ENCODE results near the gene VASP.
A peak's percentile ranks its signal among the peaks of the same experiment; 100 is the strongest.
"Not testable (repeated sequence)": the region's sequence is repeated elsewhere in the genome, so short reads cannot be mapped to it uniquely, and the experiment has no call there.

The VASP gene

DNA sequence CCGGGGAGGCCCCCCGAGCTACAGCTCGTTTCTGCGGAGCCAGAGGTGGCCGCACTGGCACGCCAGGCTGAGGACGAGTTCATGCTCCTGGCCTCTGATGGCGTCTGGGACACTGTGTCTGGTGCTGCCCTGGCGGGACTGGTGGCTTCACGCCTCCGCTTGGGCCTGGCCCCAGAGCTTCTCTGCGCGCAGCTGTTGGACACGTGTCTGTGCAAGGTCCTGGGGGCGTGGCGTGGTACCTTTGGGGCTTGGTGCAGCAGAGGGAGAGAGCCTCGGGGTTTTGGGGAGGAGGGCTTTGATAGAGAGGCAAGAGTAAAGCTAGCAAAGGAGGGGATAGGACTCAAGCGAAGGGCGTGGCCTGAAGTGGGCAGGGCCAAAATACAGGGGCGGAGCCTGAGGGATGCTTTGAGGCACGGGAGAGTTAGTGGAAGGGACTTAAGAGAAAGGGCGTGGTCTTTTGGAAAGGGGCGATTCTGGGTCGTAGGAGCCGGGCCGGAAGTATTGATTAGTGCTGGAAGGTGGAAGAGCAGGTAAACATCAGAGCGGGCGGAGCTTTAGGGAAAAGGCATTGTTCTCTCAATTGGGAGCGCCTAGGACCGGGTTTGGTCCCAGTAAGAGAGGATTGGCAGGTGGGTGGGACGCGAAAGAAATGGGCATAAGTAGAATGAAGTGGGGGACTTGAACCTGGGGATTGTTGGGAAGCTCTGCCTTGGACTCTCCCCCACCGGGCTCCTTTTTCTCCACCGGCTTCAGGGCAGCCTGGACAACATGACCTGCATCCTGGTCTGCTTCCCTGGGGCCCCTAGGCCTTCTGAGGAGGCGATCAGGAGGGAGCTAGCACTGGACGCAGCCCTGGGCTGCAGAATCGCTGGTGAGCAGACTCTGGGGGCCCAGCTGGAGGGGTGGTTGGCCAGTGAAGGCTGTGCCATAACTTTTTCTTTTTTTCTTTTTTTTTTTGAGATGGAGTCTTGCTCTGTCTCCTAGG lies 7.8 kb upstream of the VASP start:
- DNase-seq, result peak; percentile 28

DNA sequence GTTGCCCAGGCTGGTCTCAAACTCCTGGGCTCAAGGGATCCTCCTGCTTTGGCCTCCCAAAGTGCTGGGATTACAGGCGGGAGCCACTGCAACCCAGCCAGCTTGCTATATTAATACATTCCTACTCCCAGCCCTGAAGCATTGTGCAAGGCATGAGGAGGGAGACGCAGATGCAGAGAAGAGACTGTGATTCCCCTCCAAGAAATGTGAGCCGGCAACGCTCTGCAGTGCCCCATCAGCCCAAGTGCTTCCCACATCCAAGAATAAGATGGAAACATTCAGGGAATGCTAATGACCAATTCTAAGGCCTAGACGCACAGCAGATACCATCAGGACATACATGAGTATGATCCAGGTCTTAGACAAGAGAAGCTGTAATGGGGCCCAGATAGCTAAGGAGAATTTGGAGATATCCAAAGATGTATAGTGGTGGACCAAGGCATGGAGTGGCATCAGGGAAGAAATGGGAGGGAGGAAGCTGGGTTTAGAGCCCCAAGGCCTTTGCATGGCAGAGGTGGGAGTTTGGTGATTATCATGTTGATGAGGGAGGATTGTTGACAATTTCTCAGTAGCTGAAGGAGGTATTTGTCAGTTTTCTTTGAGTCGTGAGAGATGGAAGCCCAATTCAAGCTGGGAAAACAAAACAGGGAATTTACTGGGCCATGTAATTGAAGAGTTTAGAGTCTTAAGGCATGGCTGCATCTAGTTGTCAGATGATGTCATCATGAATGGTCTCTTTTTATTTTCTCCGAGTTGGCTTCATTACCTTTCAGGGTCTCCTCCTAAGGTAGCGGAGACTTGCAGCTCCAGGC lies 6.2 kb upstream of the VASP start:
- DNase-seq, result no peak

DNA sequence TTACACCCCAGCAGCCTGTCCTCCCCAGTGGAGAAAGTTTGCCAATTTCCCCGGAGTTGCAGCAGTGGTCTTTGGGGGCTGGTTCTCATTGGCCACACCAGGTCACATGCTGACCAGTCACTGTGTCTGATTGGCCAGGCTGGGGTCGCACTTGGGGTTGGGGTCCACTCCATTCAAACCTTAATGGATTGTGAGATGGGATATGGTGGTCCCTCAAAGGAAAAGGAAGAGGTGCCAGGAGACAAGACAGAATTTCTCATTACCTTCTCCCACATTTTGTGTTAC lies 5.6 kb upstream of the VASP start:
- DNase-seq, result no peak

- no peak for DNase-seq
Measured at GRCh38 chr19:45502111-45502510, 5.2 kb upstream of the VASP start.

GRCh38 chr19:45503909-45504308 lies 3.4 kb upstream of the VASP start:
- no peak for DNase-seq

DNA sequence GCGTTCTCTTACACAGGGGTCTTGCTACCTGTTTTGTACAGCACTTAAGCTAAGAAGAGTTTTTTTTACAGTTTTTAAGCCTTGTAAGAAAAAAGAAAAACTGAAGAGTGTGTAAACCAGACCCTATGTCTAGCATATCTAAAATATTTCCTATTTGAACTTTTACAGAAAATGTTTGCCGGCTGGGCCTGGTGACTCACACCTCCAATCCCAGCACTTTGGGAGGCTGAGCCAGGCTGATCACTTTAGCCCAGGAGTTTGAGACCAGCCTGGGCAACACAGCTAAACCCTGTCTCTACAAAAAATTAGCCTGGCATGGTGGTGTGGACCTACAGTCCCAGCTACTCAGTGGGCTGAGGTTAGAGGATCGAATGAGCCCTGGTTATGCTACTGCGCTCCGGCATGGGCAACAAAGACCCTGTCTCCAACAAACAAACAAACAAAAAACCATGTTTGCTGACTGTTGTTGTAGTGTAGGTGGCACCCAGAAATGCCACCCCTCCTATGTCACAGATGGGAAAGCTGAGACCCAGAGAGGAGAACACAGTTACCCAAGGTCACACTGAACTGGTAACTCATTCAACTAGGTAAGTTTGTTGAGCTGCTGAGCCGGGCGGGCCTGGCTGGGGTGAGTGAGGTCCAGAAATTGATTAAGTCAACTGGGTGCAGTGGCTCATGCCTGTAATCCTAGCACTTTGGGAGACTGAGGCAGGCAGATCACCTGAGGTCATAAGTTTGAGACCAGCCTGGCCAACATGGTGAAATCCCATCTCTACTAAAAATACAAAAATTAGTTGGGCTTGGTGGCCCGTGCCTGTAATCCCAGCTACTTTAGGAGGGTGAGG lies 1.9 kb upstream of the VASP start:
- no peak for DNase-seq

DNA sequence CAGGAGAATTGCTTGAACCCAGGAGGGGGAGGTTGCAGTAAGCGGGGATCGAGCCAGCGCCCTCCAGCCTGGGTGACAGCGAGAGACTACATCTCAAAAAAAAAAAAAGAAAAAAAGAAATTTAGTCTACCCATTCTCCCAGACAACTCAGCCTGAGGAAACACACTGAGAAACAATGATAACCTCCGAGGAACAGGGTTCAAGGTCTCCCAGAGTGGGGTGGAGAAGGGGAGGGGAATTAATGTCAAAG lies 1.4 kb upstream of the VASP start:
- DNase-seq, result no peak

- peak; percentile 86 for DNase-seq
Measured at GRCh38 chr19:45506246-45506988, 862 bp upstream of the VASP start.

- DNase-seq, result no peak
Measured at GRCh38 chr19:45507872-45508416, 665 bp downstream of the VASP start.

DNA sequence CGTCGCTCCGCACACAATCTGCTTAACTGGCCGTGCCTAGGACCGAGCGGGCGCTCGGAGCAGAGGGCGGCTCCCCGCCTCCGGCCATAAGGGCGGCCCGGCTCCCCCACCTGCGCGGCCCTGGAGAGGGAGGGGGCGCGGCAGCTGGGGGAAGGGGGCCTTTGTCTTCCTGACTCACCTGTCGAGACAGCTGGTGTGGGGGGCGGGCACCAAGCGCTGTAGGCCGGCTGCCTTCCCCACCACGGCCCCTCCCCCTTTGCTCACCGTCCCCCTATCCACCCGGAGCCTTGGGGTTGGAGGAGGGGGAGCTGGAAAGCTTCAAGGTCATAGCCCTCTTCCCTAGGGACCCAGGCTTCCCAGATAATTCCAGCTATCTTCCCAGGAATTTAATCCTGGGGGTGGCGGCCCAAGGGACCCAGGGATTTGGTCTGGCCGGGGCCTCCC lies 1.2 kb downstream of the VASP start:
- no peak for DNase-seq

- DNase-seq, result no peak
Measured at GRCh38 chr19:45508861-45509691, 1.8 kb downstream of the VASP start.

GRCh38 chr19:45509692-45510015 lies 2.4 kb downstream of the VASP start:
- no peak for DNase-seq

DNA sequence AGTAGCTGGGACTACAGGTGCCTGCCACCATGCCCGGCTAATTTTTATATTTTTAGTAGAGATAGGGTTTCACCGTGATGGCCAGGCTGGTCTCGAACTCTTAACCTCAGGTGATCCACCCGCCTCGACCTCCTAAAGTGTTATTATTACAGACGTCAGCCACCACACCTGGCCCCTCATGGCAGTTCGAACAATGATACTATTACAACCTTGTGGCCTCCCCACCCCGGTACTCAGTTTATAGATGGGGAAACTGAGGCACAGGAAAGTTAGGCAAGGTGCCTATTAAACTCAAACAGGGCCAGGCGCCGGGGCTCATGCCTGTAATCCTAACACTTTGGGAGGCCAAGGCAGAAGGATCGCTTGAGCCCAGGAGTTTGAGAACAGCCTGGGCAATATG lies 3.1 kb downstream of the VASP start:
- DNase-seq, result not testable (repeated sequence)

DNA sequence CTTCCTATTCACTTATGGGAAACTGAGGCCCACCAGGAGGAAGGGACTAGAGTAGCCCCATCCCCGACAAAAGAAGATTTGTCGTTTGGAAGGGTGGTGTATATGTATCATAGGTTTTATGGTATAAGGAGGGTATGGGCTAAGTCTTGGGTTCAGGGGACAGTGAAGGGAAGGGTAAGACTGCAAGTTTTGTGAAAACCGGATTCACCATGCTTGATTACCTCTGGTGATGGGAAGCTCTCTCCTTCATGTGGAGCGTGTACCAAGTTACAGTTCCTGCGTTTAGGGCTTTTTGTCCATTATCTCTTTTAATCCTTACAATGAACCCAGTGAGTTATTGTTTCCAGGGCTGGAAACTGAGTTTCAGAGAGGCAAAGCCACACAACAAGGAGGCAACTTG lies 3.8 kb downstream of the VASP start:
- no peak for DNase-seq

- DNase-seq, result no peak
Measured at GRCh38 chr19:45512881-45513483, 5.7 kb downstream of the VASP start.

GRCh38 chr19:45514376-45515051 lies 7.2 kb downstream of the VASP start:
- no peak for DNase-seq

DNA sequence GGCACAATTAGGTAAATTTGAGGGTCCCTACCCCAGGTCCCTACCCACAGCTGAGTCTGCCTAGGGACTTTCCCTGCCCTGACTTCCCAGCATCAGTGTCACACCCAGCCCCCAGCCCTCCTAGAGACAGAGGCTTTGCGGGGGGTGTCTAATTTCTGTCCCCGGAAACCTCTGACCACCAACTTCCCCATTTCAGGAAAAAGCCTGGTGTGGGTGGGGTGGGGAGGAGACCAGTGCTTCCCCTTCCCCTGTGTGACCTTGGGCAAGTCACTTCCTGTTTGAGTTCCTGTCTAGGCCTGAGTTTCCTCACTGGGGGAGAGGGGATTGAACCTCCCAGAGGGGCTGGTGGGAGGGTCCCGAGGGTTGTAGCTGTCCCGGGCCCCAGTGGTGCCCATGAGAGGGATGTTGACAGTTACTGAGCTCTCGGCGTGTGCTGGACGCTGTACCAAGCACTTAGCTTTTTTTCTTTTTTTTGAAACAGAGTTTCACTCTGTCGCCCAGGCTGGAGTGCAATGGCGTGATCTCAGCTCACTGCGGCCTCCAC lies 7.9 kb downstream of the VASP start:
- DNase-seq, result no peak

- DNase-seq, result no peak
Measured at GRCh38 chr19:45515807-45516401, 8.6 kb downstream of the VASP start.

GRCh38 chr19:45517238-45517637 lies 10.0 kb downstream of the VASP start:
- DNase-seq, result no peak

Data from NCI-H1048 (cell line).